Stimulated activated effector memory CD8-positive, alpha-beta T cell treated with anti-CD3 and anti-CD28 coated beads, Interleukin-12 subunit alpha, Interleukin-12 subunit beta, amount 100 ng/mL, for 72 hours (primary cell): ENCODE measurements around the gene TMPRSS9.
"Not testable (repeated sequence)": the region's sequence is repeated elsewhere in the genome, so short reads cannot be mapped to it uniquely, and the experiment has no call there.

Experiments
- ATAC-seq: fragments of 150-1000 bp; cut with Tn5 transposase; 2 replicates; pipeline ENCODE4 v1.10.0; 2021
- DNase-seq, 2 donors: peaks; one replicate each; pipeline ENCODE4 v3.0.0; 2021 to 2022; ENCODE audit warnings: low spot score in 2 of 2
- H3K27ac Mint-ChIP-seq: one replicate; pipeline ENCODE4 v1.8.0; 2022; ENCODE audit warnings: mild to moderate bottlenecking, mixed read lengths
- H3K36me3 Mint-ChIP-seq: one replicate; pipeline ENCODE4 v1.8.0; 2022; ENCODE audit warnings: mild to moderate bottlenecking, mixed read lengths
- H3K4me1 Mint-ChIP-seq: one replicate; pipeline ENCODE4 v1.8.0; 2022; ENCODE audit warnings: mixed read lengths
- H3K4me3 Mint-ChIP-seq: one replicate; pipeline ENCODE4 v1.8.0; 2022; ENCODE audit warnings: mild to moderate bottlenecking, mixed read lengths
- H3K9me3 Mint-ChIP-seq: one replicate; pipeline ENCODE4 v1.8.0; 2022; ENCODE audit warnings: mixed read lengths

The TMPRSS9 gene

GRCh38 chr19:2409352-2409912, 49.4 kb downstream of the TMPRSS9 start:
- no peaks in the 10 kb centered on the region for H3K36me3 Mint-ChIP-seq
- H3K4me3 Mint-ChIP-seq = no peak overlapping the region
- H3K27ac Mint-ChIP-seq = no peak overlapping the region

GRCh38 chr19:2410023-2410422, 50.0 kb downstream of the TMPRSS9 start:
- Mint-ChIP-seq H3K9me3 (no peaks in the 10 kb centered on the region), H3K4me3 (no peak overlapping the region), H3K4me1 (peaks cover 5% of the 10 kb centered on the region), H3K36me3 (no peaks in the 10 kb centered on the region), H3K27ac (no peak overlapping the region)
- ATAC-seq (no peak), DNase-seq (no peak)

More at GRCh38 chr19:2409352-2409912, 49.4 kb downstream of the TMPRSS9 start:
- ATAC-seq (no peak), DNase-seq (no peak)
- Mint-ChIP-seq H3K4me1 (peaks cover 5% of the 10 kb centered on the region), H3K9me3 (no peaks in the 10 kb centered on the region)

DNA sequence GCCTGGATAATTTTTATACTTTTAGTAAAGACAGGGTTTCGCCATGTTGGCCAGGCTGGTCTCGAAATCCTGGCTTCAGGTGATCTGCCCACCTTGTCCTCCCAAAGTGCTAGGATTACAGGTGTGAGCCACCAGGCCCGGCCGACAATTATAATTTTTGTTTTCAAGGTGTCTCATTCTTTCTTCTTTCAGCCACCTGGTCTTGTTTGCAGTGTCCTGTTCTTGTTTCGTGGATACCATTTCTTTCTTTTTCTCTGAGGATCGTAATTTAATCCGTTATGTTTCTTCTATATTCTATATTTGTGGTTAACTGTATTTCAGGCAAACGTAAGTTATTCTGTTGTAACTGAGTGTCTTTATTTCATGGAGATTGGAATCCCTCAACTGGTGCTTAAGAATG, 51.6 kb downstream of the TMPRSS9 start:
- Mint-ChIP-seq H3K36me3 (no peaks in the 10 kb centered on the region), H3K4me1 (peaks cover 5% of the 10 kb centered on the region), H3K4me3 (no peak overlapping the region), H3K9me3 (no peaks in the 10 kb centered on the region), H3K27ac (no peak overlapping the region)
- DNase-seq = no peak
- ATAC-seq = no peak

GRCh38 chr19:2412449-2412848, 52.4 kb downstream of the TMPRSS9 start:
- no peak overlapping the region for H3K4me3 Mint-ChIP-seq

DNA sequence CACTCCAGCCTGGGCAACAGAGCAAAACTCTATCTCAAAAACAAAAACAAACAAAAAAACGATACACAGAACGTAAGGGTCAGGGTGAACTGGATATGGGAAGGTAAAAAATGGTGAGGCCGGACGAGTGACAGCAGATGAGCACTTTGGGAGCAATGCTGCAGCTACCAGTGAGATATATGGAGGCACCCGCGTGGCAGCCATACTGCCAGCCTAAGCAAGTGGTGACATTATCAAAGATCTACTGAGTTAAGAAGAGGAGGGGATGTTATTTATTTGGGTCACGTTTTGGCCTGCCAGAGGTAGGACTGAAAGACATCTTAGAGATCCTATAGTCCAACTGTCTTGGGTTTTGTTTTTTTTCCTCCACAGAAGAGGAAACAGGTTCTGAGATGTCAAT, 53.1 kb downstream of the TMPRSS9 start:
- H3K36me3 Mint-ChIP-seq = no peaks in the 10 kb centered on the region
- peaks cover 5% of the 10 kb centered on the region for H3K4me1 Mint-ChIP-seq
- H3K27ac Mint-ChIP-seq = no peak overlapping the region
- H3K4me3 Mint-ChIP-seq = no peak overlapping the region
- no peak for ATAC-seq
- no peak for DNase-seq
- no peaks in the 10 kb centered on the region for H3K9me3 Mint-ChIP-seq

More at GRCh38 chr19:2412449-2412848, 52.4 kb downstream of the TMPRSS9 start:
- ATAC-seq = no peak
- DNase-seq = no peak
- Mint-ChIP-seq H3K27ac (no peak overlapping the region), H3K36me3 (no peaks in the 10 kb centered on the region), H3K9me3 (no peaks in the 10 kb centered on the region), H3K4me1 (peaks cover 5% of the 10 kb centered on the region)

- H3K4me1 Mint-ChIP-seq = peaks cover 5% of the 10 kb centered on the region
- ATAC-seq = no peak
- no peaks in the 10 kb centered on the region for H3K36me3 Mint-ChIP-seq
Measured at GRCh38 chr19:2413629-2414028, 53.6 kb downstream of the TMPRSS9 start.

GRCh38 chr19:2415281-2415972, 55.4 kb downstream of the TMPRSS9 start:
- Mint-ChIP-seq H3K4me3 (no peak overlapping the region), H3K9me3 (no peaks in the 10 kb centered on the region), H3K27ac (no peak overlapping the region), H3K4me1 (peaks cover 5% of the 10 kb centered on the region), H3K36me3 (peaks cover 5% of the 10 kb centered on the region)
- DNase-seq (no peak), ATAC-seq (no peak)

More at GRCh38 chr19:2413629-2414028, 53.6 kb downstream of the TMPRSS9 start:
- Mint-ChIP-seq H3K9me3 (no peaks in the 10 kb centered on the region), H3K27ac (no peak overlapping the region), H3K4me3 (no peak overlapping the region)
- no peak for DNase-seq

- H3K4me1 Mint-ChIP-seq = peaks cover 5% of the 10 kb centered on the region
- no peak overlapping the region for H3K4me3 Mint-ChIP-seq
- H3K27ac Mint-ChIP-seq = no peak overlapping the region
- no peak for ATAC-seq
- H3K36me3 Mint-ChIP-seq = peaks cover 5% of the 10 kb centered on the region
- no peak for DNase-seq
- H3K9me3 Mint-ChIP-seq = no peaks in the 10 kb centered on the region
Measured at GRCh38 chr19:2415973-2416319, 55.9 kb downstream of the TMPRSS9 start.

DNA sequence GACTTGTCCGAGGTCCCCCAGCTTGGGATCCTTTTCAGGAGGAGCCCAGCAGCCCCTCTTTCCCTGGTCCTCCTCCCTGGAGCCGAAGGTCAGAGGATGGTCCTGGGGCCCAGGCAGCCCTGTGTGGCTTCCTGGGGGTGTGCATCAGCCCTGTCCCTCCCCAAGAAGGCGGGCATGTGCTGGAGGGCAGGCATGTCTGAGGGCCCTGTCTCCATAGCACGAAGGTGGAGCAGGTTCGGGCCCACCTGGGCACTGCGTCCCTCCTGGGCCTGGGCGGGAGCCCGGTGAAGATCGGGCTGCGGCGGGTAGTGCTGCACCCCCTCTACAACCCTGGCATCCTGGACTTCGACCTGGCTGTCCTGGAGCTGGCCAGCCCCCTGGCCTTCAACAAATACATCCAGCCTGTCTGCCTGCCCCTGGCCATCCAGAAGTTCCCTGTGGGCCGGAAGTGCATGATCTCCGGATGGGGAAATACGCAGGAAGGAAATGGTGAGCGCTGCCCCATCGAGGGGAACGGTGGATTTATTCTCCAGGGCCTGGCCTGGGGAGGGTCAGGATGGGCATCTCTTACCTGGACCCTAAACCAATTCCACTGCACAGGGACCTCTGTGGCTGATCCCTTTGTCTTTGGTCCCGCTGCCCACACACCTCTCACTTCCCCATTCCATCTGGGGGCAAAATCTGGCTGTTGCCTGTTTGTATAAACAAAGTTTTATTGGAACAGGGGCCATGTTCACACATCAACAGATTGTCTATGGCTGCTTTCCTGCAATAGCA, 56.4 kb downstream of the TMPRSS9 start:
- peak; percentile 31 for ATAC-seq
- Mint-ChIP-seq H3K27ac (no peak overlapping the region), H3K4me3 (no peak overlapping the region), H3K36me3 (peaks cover 5% of the 10 kb centered on the region), H3K9me3 (no peaks in the 10 kb centered on the region), H3K4me1 (peaks cover 5% of the 10 kb centered on the region)
- no peak for DNase-seq

DNA sequence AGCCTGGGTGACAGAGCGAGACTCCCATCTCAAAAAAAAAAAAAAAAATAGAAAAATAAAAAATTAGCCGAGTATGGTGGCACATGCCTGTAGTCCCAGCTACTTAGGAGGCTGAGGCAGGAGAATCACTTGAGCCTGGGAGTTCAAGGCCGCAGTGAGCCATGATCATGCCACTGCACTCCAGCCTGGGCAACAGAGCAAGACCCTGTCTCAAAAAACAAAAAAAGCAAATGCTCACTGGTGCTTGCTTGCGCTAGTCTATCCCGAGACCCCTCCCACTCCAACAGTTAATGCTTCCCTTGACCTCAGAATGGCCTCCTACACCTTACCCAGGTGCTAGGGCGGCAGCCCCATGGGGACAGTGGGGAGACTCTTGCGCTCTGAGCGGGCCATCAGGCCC, 57.4 kb downstream of the TMPRSS9 start:
- H3K36me3 Mint-ChIP-seq, H3K9me3 Mint-ChIP-seq, H3K4me3 Mint-ChIP-seq, H3K27ac Mint-ChIP-seq, H3K4me1 Mint-ChIP-seq, DNase-seq: not testable (repeated sequence)
- ATAC-seq = peak; percentile 28

GRCh38 chr19:2417881-2418406, 57.9 kb downstream of the TMPRSS9 start:
- ATAC-seq (no peak), DNase-seq (no peak)
- no peak overlapping the region for H3K27ac Mint-ChIP-seq

GRCh38 chr19:2419754-2420153, 59.7 kb downstream of the TMPRSS9 start:
- no peak for ATAC-seq
- H3K4me1 Mint-ChIP-seq = no peaks in the 10 kb centered on the region
- H3K9me3 Mint-ChIP-seq = no peaks in the 10 kb centered on the region
- H3K27ac Mint-ChIP-seq = peak overlapping the region; percentile 86
- H3K4me3 Mint-ChIP-seq = no peak overlapping the region
- no peak for DNase-seq
- H3K36me3 Mint-ChIP-seq = peaks cover 28% of the 10 kb centered on the region

More at GRCh38 chr19:2417881-2418406, 57.9 kb downstream of the TMPRSS9 start:
- H3K9me3 Mint-ChIP-seq = no peaks in the 10 kb centered on the region
- H3K36me3 Mint-ChIP-seq = peaks cover 11% of the 10 kb centered on the region
- peaks cover 3% of the 10 kb centered on the region for H3K4me1 Mint-ChIP-seq
- no peak overlapping the region for H3K4me3 Mint-ChIP-seq

GRCh38 chr19:2420490-2420889, 60.4 kb downstream of the TMPRSS9 start:
- ATAC-seq = no peak
- Mint-ChIP-seq H3K4me3 (no peak overlapping the region), H3K9me3 (no peaks in the 10 kb centered on the region), H3K36me3 (peaks cover 30% of the 10 kb centered on the region), H3K27ac (no peak overlapping the region), H3K4me1 (no peaks in the 10 kb centered on the region)
- no peak for DNase-seq

DNA sequence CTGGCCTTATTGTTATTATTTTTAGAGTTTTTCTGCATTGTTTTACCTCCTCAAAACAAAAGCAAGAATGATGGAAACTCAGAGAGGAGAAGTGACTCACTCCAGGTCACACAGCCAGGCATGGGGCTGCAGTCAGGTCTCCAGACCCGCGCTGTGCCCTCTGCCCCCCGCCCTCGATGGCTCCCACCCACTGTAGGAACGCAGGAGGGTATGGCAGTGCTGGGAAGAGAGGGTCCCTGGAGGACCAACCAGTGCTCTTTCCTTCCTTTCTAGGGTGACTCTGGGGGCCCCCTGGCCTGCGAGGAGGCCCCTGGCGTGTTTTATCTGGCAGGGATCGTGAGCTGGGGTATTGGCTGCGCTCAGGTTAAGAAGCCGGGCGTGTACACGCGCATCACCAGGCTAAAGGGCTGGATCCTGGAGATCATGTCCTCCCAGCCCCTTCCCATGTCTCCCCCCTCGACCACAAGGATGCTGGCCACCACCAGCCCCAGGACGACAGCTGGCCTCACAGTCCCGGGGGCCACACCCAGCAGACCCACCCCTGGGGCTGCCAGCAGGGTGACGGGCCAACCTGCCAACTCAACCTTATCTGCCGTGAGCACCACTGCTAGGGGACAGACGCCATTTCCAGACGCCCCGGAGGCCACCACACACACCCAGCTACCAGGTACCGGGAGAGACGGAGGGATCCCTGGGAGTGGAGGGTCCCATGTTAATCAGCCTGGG, 61.7 kb downstream of the TMPRSS9 start:
- Mint-ChIP-seq H3K36me3 (peaks cover 36% of the 10 kb centered on the region), H3K4me3 (no peak overlapping the region), H3K4me1 (peaks cover 6% of the 10 kb centered on the region), H3K9me3 (no peaks in the 10 kb centered on the region), H3K27ac (no peak overlapping the region)
- ATAC-seq = no peak
- no peak for DNase-seq
